HCT116 (cell line): Measurements from ENCODE around the gene MRPL58. TPM values are rescaled to one million over a fixed set of nuclear protein-coding genes. Genes with fewer than 3 reads are reported as not detected.

Experiments
- ATAC-seq: fragments of 200-7000 bp; cut with Tn5 transposase; 2 replicates; pipeline ENCODE4 v1.9.1; 2020; ENCODE audit warnings: mild to moderate bottlenecking, moderate library complexity
- BruUV-seq: library from RNA; stranded (reverse); fragments of 400-500 nt; replicated peaks from 2 replicates; lab custom pipeline; 2021; lab: Mats Ljungman, UMichigan
- CTCF ChIA-PET: fragments of 300-600 bp; sonication (Branson Sonifier 250); formaldehyde crosslinking; loops from one replicate; lab custom pipeline; 2021; ENCODE audit warnings: antibody characterized with exemption; lab: Charles Lee
- POLR2A ChIA-PET: fragments of 300-600, 350-600 bp; sonication (Branson Sonifier 250); formaldehyde crosslinking; loops from one replicate; lab custom pipeline; 2021; ENCODE audit warnings: antibody characterized with exemption; lab: Charles Lee
- RAD21 ChIA-PET, 2 experiments: fragments of 300-600 bp; sonication (Branson Sonifier 250); formaldehyde crosslinking; loops; one replicate each; lab custom pipeline; 2023; ENCODE audit warnings: low total read pairs in 2 of 2; ENCODE audit not compliant: uncharacterized antibody in 2 of 2, unreplicated experiment in 2 of 2, low non-redundant PET in 1 of 2; lab: Charles Lee
- DNase-seq: peaks from one replicate; pipeline ENCODE4 v3.0.0-alpha.2; 2010; ENCODE audit warnings: low read depth, low spot score
- H2AFZ ChIP-seq: fragments of 200-600 bp; shearing (Covaris generic), sonication (generic); 2 replicates; pipeline ENCODE4 v1.6.1; 2017; ENCODE audit warnings: low read depth, mixed run types, mixed read lengths, antibody characterized with exemption, low read length; ENCODE audit not compliant: poor library complexity, severe bottlenecking
- H3K27ac ChIP-seq: 2 replicates; pipeline ENCODE4 v1.5.1; 2012; ENCODE audit warnings: low read depth, low read length
- H3K27me3 ChIP-seq: fragments of 200-600 bp; sonication (generic); 2 replicates; pipeline ENCODE4 v1.6.1; 2016; ENCODE audit warnings: mixed run types, low read length, mixed read lengths; ENCODE audit not compliant: insufficient read depth
- H3K36me3 ChIP-seq, 2 experiments: fragments of 200-500 bp in 1 of 2; fragments of 200-600 bp in 1 of 2; sonication (Bioruptor generic) in 1 of 2; sonication (generic) in 1 of 2; 2 replicates each; pipeline versions ENCODE4 v1.5.1 to v1.6.1; 2014 to 2016; ENCODE audit warnings: low read length in 2 of 2, inconsistent platforms in 1 of 2, mixed read lengths in 1 of 2, mixed run types in 1 of 2; ENCODE audit not compliant: insufficient read depth in 2 of 2, control insufficient read depth in 1 of 2
- H3K4me1 ChIP-seq, 2 experiments: fragments of 200-600 bp in 1 of 2; sonication (generic) in 1 of 2; 2 replicates each; pipeline versions ENCODE4 v1.5.1 to v1.6.1; 2012 to 2017; ENCODE audit warnings: low read length in 2 of 2, inconsistent platforms in 1 of 2, mild to moderate bottlenecking in 1 of 2, mixed read lengths in 1 of 2, mixed run types in 1 of 2, moderate library complexity in 1 of 2; ENCODE audit not compliant: insufficient read depth in 2 of 2, control insufficient read depth in 1 of 2
- H3K4me2 ChIP-seq: fragments of 200-600 bp; sonication (generic); 2 replicates; pipeline ENCODE4 v1.6.1; 2017; ENCODE audit warnings: mixed run types, low read length, mixed read lengths
- H3K4me3 ChIP-seq, 2 experiments: fragments of 200-600 bp in 1 of 2; sonication (generic) in 1 of 2; replicated peaks in 1 of 2; 2 replicates each; pipeline ENCODE4 v1.5.1; 2011 to 2016; ENCODE audit warnings: low read length in 2 of 2, control low read depth in 1 of 2, low read depth in 1 of 2, mild to moderate bottlenecking in 1 of 2, mixed read lengths in 1 of 2, mixed run types in 1 of 2
- H3K79me2 ChIP-seq: fragments of 200-600 bp; sonication (generic); 2 replicates; pipeline ENCODE4 v1.6.1; 2017; ENCODE audit warnings: mild to moderate bottlenecking, mixed run types, low read length, moderate library complexity, mixed read lengths; ENCODE audit not compliant: insufficient read depth
- H3K9ac ChIP-seq: fragments of 200-600 bp; sonication (generic); 2 replicates; pipeline ENCODE4 v1.6.1; 2016; ENCODE audit warnings: low read length, mixed read lengths
- H3K9me2 ChIP-seq: fragments of 200-600 bp; sonication (generic), shearing (Covaris generic); 2 replicates; pipeline ENCODE4 v1.6.1; 2017; ENCODE audit warnings: mixed run types, mild to moderate bottlenecking, moderate library complexity; ENCODE audit not compliant: insufficient read depth
- H3K9me3 ChIP-seq, 2 experiments: fragments of 200-500 bp in 1 of 2; fragments of 200-600 bp in 1 of 2; sonication (Bioruptor generic) in 1 of 2; sonication (generic) in 1 of 2; 2 replicates each; pipeline ENCODE4 v1.6.1; 2014 to 2017; ENCODE audit warnings: low read length in 2 of 2, mixed read lengths in 2 of 2, inconsistent platforms in 1 of 2, low read depth in 1 of 2, mild to moderate bottlenecking in 1 of 2, mixed run types in 1 of 2, moderate library complexity in 1 of 2; ENCODE audit not compliant: control insufficient read depth in 1 of 2, insufficient read depth in 1 of 2
- H4K20me1 ChIP-seq: fragments of 200-600 bp; sonication (generic), shearing (Covaris generic); 2 replicates; pipeline ENCODE4 v1.6.1; 2017; ENCODE audit warnings: mixed run types, mild to moderate bottlenecking, moderate library complexity; ENCODE audit not compliant: insufficient read depth
- CBX3 ChIP-seq: IDR thresholded peaks from 2 replicates; pipeline ENCODE4 v1.6.1; 2012; ENCODE audit warnings: low read depth
- CEBPB ChIP-seq: IDR thresholded peaks from 2 replicates; pipeline ENCODE4 v1.6.1; 2012; ENCODE audit warnings: low read depth
- CTCF ChIP-seq, 3 experiments: fragments of 200-600 bp in 1 of 3; sonication (generic) in 1 of 3; IDR thresholded peaks in 2 of 3; conservative IDR thresholded peaks in 1 of 3; 2 replicates each; pipeline ENCODE4 v1.5.1; 2012 to 2017; ENCODE audit warnings: low read depth in 2 of 3, low read length in 2 of 3, antibody characterized with exemption in 1 of 3, borderline replicate concordance in 1 of 3, control low read depth in 1 of 3, mild to moderate bottlenecking in 1 of 3, mixed read lengths in 1 of 3, mixed run types in 1 of 3, moderate library complexity in 1 of 3; ENCODE audit not compliant: insufficient read depth in 1 of 3
- EGR1 ChIP-seq: IDR thresholded peaks from 2 replicates; pipeline ENCODE4 v1.6.1; 2012; ENCODE audit warnings: low read depth
- EZH2 ChIP-seq: fragments of 200-600 bp; sonication (generic); IDR thresholded peaks from 2 replicates; pipeline ENCODE4 v1.6.1; 2017; ENCODE audit warnings: antibody characterized with exemption, mixed run types
- EZH2phosphoT487 ChIP-seq: fragments of 200-600 bp; IDR thresholded peaks from 2 replicates; pipeline ENCODE4 v1.6.1; 2018; ENCODE audit warnings: antibody characterized with exemption, borderline replicate concordance
- JUND ChIP-seq: IDR thresholded peaks from 2 replicates; pipeline ENCODE4 v1.6.1; 2012
- POLR2AphosphoS5 ChIP-seq: IDR thresholded peaks from 2 replicates; pipeline ENCODE4 v1.6.1; 2011; ENCODE audit warnings: mild to moderate bottlenecking, low read depth, low read length, moderate library complexity
- SP1 ChIP-seq: IDR thresholded peaks from 2 replicates; pipeline ENCODE4 v1.6.1; 2012; ENCODE audit warnings: low read depth
- TCF7L2 ChIP-seq: IDR thresholded peaks from 2 replicates; pipeline ENCODE4 v1.7.0; 2011; ENCODE audit warnings: borderline replicate concordance, inconsistent platforms; ENCODE audit not compliant: insufficient read depth, insufficient read length; ENCODE audit errors: extremely low read depth
- ZNF274 ChIP-seq: fragments of 200-500 bp; sonication (Bioruptor generic); IDR thresholded peaks from 2 replicates; pipeline ENCODE4 v1.6.1; 2014; ENCODE audit warnings: mild to moderate bottlenecking, low read depth, low read length, inconsistent platforms
- intact Hi-C: fragments of 100-400 bp; cut with micrococcal nuclease; formaldehyde crosslinking; loops from 2 replicates; pipeline ENCODE4 v1.10.0; 2022
- total RNA-seq: library from RNA; stranded (reverse); gene quantifications from one replicate; pipeline ENCODE4 v1.2.1, GENCODE V29; 2021; ENCODE audit not compliant: unreplicated experiment

Gene MRPL58
- total RNA-seq, 1 experiment from 2014 or later = 80.5 TPM

DNA sequence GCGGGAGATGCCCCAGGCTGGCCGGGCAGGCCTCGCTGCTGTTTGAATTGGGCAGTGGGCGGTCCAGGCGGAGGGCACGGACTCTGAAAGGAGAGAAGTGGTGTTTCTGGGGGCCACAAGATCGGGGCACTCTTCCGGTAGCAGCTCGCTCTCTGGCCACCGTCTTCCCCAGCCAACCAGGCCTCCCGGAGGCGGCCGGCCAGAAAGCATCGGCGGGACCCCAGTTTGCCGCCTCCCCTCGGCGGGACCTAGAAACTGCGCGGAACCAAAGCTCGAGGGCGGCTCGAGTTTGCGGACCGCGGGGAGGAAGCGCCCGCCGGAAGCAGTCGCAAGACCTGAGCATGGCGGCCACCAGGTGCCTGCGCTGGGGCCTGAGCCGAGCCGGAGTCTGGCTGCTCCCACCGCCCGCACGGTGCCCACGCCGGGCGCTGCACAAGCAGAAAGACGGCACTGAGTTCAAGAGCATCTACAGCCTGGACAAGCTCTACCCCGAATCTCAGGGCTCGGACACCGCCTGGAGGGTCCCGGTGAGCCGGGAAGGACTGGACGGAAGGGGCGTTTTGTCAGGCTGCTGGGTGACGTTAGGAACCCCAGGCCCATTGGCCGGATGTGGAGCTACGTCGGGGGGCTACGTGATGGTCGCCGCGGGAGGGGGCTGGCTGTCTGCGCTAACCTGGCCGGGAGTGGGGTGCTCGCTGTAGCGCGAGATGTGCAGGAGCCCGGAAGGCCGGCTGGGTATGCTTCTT is at the start of gene MRPL58 (continued):
- TF ChIP-seq TCF7L2 (peak; percentile 41), ZNF274 (no peak), CBX3 (no peak; the same call in none of the 2 replicates), EZH2 (no peak), EZH2phosphoT487 (no peak), SP1 (peak; percentile 81), CEBPB (no peak), JUND (no peak), EGR1 (0 out of 2 replicates have a peak, but pooled peaks have one; percentile 50)

DNA sequence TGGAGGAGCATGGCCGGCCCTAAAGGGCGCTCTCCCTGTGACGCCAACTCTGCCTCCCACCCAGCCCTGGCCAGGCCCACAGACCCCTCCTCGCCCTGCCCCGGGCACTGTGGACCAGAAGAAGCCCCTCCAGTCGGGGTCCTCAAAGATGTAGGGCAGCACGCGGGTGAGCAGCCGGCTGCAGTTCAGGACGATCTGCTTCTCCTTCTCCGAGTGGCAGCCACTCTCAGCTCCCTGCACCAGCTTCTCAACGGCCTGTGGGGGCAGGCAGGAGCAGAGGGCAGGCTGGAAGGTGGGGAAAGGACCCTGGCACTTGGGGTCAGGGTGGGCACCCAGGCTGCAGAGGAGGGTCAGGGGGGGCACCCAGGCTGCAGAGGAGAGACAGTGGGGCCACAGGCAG is 48.8 kb upstream of the MRPL58 start:
- Histone ChIP-seq H3K4me1 (peaks cover 20 to 27% of the 10 kb centered on the region in 2 experiments), H3K27ac (no peak overlapping the region; the same call in 1 of the 2 replicates), H2AFZ (no peak overlapping the region), H3K79me2 (no peaks in the 10 kb centered on the region), H4K20me1 (no peaks in the 10 kb centered on the region), H3K4me3 (no peak overlapping the region), H3K9ac (no peak overlapping the region), H3K36me3 (no peaks in the 10 kb centered on the region), H3K9me3 (no peaks in the 10 kb centered on the region), H3K4me2 (no peak overlapping the region), H3K27me3 (no peaks in the 10 kb centered on the region), H3K9me2 (no peaks in the 10 kb centered on the region)
- RAD21 ChIA-PET = interaction anchor here in 1 of 2 experiments (0.6 to 1.5 kb wide), 2 partner anchors 236 to 238 kb away, joined by 3 read pairs; no protein-coding TSS in a partner anchor
- TF ChIP-seq CTCF (IDR thresholded peaks at IDR 0.05 in 2 of 3, conservative IDR thresholded peaks at IDR 0.05 in 1 of 3; ENCODE audit: borderline replicate concordance in 1 of 3, insufficient read depth in 1 of 3, low read depth in 2 of 3, low read length in 2 of 3) (peak in 1 of 3 experiments; percentile 30; a peak in 2 of 6 replicates), POLR2AphosphoS5 (no peak)
- DNase-seq (no peak), ATAC-seq (no peak)
- POLR2A ChIA-PET = no interaction called here
- intact Hi-C loops = loop anchor here (5.0 kb wide), 1 partner anchor 69 kb away; no protein-coding TSS in a partner anchor
- no TSS peak for BruUV-seq
- CTCF ChIA-PET = interaction anchor here (1.2 to 3.9 kb wide), 6 partner anchors 9 to 277 kb away, joined by 4 to 13 read pairs (median 6); partner anchors contain the start of genes CDR2L, HID1 and MRPL58
